WTC11 (cell line): ENCODE data around the gene NBAS. TPM values are rescaled to one million over a fixed set of nuclear protein-coding genes. Genes with fewer than 3 reads are reported as not detected.

Experiments
- ATAC-seq: fragments of 200-7000 bp; cut with Tn5 transposase; 2 replicates; pipeline ENCODE4 v1.10.0; 2021; ENCODE audit warnings: mild to moderate bottlenecking, moderate library complexity
- CTCF ChIA-PET: fragments of 300-600 bp; sonication (Branson Sonifier 250); formaldehyde crosslinking; loops from one replicate; lab custom pipeline; 2021; ENCODE audit warnings: antibody characterized with exemption; lab: Charles Lee
- POLR2A ChIA-PET: fragments of 350-600 bp; sonication (Branson Sonifier 250); formaldehyde crosslinking; loops from one replicate; lab custom pipeline; 2021; ENCODE audit warnings: antibody characterized with exemption; lab: Charles Lee
- DNase-seq: peaks from one replicate; pipeline ENCODE4 v3.0.0; 2021; ENCODE audit warnings: low spot score
- H3K27ac Mint-ChIP-seq: 2 replicates; pipeline ENCODE4 v1.8.0; 2021; ENCODE audit warnings: mixed read lengths
- H3K27me3 Mint-ChIP-seq: 2 replicates; pipeline ENCODE4 v1.8.0; 2021; ENCODE audit warnings: low read depth, mild to moderate bottlenecking, moderate library complexity, mixed read lengths
- H3K36me3 Mint-ChIP-seq: 2 replicates; pipeline ENCODE4 v1.8.0; 2021; ENCODE audit warnings: mixed read lengths
- H3K4me1 Mint-ChIP-seq: 2 replicates; pipeline ENCODE4 v1.8.0; 2022; ENCODE audit warnings: mixed read lengths
- H3K4me3 Mint-ChIP-seq: 2 replicates; pipeline ENCODE4 v1.8.0; 2021; ENCODE audit warnings: mild to moderate bottlenecking, moderate library complexity, mixed read lengths
- H3K9me3 Mint-ChIP-seq: 2 replicates; pipeline ENCODE4 v1.8.0; 2021; ENCODE audit warnings: mixed read lengths
- EMX1 ChIP-seq: fragments of 250-450 bp; sonication (Bioruptor Pico); IDR thresholded peaks from 2 replicates; pipeline ENCODE4 v1.8.0; 2021; ENCODE audit warnings: mild to moderate bottlenecking
- IRF2 ChIP-seq: sonication (generic); formaldehyde crosslinking; IDR thresholded peaks from 2 replicates; pipeline ENCODE4 v1.8.0; 2022; ENCODE audit warnings: low read depth, missing genetic modification reagents, borderline replicate concordance
- JUN ChIP-seq: sonication (generic); formaldehyde crosslinking; IDR thresholded peaks from 2 replicates; pipeline ENCODE4 v1.8.0; 2023; ENCODE audit warnings: mild to moderate bottlenecking, missing genetic modification reagents
- RELA ChIP-seq: sonication (generic); formaldehyde crosslinking; IDR thresholded peaks from 2 replicates; pipeline ENCODE4 v1.8.1; 2022; ENCODE audit warnings: missing genetic modification reagents, mild to moderate bottlenecking, borderline replicate concordance
- RORB ChIP-seq: fragments of 250-450 bp; sonication (Bioruptor Pico); IDR thresholded peaks from 2 replicates; pipeline ENCODE4 v1.9.0; 2021; ENCODE audit warnings: mild to moderate bottlenecking
- SP1 ChIP-seq: sonication (generic); formaldehyde crosslinking; conservative IDR thresholded peaks from 2 replicates; pipeline ENCODE4 v1.8.1; 2022; ENCODE audit warnings: missing genetic modification reagents
- ZNF138 ChIP-seq: sonication (generic); formaldehyde crosslinking; conservative IDR thresholded peaks from 2 replicates; pipeline ENCODE4 v1.8.1; 2022; ENCODE audit warnings: mild to moderate bottlenecking, moderate library complexity, missing genetic modification reagents
- ZNF423 ChIP-seq: fragments of 250-450 bp; sonication (Bioruptor Pico); IDR thresholded peaks from 2 replicates; pipeline ENCODE4 v2.1.2; 2022; ENCODE audit warnings: mild to moderate bottlenecking, moderate library complexity
- total RNA-seq: library from RNA; stranded (reverse); gene quantifications from 3 replicates; pipeline ENCODE4 v1.2.3, GENCODE V29; 2021
- TF ChIP-seq, protein P1 (sequence below): sonication (generic); formaldehyde crosslinking; IDR thresholded peaks from 2 replicates; pipeline ENCODE4 v1.8.0; 2022; ENCODE audit warnings: mild to moderate bottlenecking, missing genetic modification reagents
- TF ChIP-seq, protein P2 (sequence below): sonication (generic); formaldehyde crosslinking; IDR thresholded peaks from 2 replicates; pipeline ENCODE4 v1.8.1; 2023; ENCODE audit warnings: mild to moderate bottlenecking, missing genetic modification reagents, moderate library complexity
- TF ChIP-seq, protein P3 (sequence below): sonication (generic); formaldehyde crosslinking; IDR thresholded peaks from 2 replicates; pipeline ENCODE4 v1.8.0; 2023; ENCODE audit warnings: missing genetic modification reagents
- TF ChIP-seq, protein P4 (sequence below): sonication (generic); formaldehyde crosslinking; IDR thresholded peaks from 2 replicates; pipeline ENCODE4 v1.8.1; 2023; ENCODE audit warnings: mild to moderate bottlenecking, missing genetic modification reagents
- TF ChIP-seq, protein P5 (sequence below): sonication (generic); formaldehyde crosslinking; IDR thresholded peaks from 2 replicates; pipeline ENCODE4 v1.8.0; 2022; ENCODE audit warnings: mild to moderate bottlenecking, missing genetic modification reagents
- TF ChIP-seq, protein P6 (sequence below): sonication (generic); formaldehyde crosslinking; IDR thresholded peaks from 2 replicates; pipeline ENCODE4 v1.8.1; 2022; ENCODE audit warnings: low read depth, mild to moderate bottlenecking, moderate library complexity, missing genetic modification reagents, borderline replicate concordance
- TF ChIP-seq, protein P7 (sequence below): sonication (generic); formaldehyde crosslinking; IDR thresholded peaks from 2 replicates; pipeline ENCODE4 v1.8.1; 2022; ENCODE audit warnings: low read depth, missing genetic modification reagents, borderline replicate concordance
- TF ChIP-seq, protein P8 (sequence below): sonication (generic); formaldehyde crosslinking; conservative IDR thresholded peaks from 2 replicates; pipeline ENCODE4 v1.8.1; 2023; ENCODE audit warnings: mild to moderate bottlenecking, low read depth, missing genetic modification reagents, moderate library complexity

NBAS gene
- total RNA-seq, 1 experiment from 2014 or later: 32.3 TPM

DNA sequence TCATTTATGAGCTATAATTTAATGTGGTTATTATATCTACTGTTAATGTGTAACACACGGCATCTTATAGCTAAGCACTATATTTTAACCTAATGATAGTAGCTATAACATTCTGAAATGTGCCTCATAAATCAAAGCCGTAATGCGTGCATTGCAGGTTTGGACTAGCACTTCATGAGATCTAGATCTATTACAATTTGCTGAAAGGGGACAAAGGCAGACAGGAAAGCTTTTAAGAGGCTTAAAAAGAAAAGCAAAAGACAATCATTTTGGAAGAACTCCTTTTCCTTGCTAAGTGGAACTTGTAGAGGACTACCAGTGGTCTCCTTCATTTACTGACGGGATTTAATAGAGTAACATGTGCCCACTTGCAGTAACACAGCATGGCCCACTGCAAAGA, 213.1 kb downstream of the NBAS start (continued):
- TF ChIP-seq, protein P1, sequence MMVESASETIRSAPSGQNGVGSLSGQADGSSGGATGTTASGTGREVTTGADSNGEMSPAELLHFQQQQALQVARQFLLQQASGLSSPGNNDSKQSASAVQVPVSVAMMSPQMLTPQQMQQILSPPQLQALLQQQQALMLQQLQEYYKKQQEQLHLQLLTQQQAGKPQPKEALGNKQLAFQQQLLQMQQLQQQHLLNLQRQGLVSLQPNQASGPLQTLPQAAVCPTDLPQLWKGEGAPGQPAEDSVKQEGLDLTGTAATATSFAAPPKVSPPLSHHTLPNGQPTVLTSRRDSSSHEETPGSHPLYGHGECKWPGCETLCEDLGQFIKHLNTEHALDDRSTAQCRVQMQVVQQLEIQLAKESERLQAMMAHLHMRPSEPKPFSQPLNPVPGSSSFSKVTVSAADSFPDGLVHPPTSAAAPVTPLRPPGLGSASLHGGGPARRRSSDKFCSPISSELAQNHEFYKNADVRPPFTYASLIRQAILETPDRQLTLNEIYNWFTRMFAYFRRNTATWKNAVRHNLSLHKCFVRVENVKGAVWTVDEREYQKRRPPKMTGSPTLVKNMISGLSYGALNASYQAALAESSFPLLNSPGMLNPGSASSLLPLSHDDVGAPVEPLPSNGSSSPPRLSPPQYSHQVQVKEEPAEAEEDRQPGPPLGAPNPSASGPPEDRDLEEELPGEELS (CRISPR knock-in tag): no peak
- TF ChIP-seq RORB (CRISPR knock-in tag) (no peak), RELA (CRISPR knock-in tag) (no peak)
- TF ChIP-seq, protein P2, sequence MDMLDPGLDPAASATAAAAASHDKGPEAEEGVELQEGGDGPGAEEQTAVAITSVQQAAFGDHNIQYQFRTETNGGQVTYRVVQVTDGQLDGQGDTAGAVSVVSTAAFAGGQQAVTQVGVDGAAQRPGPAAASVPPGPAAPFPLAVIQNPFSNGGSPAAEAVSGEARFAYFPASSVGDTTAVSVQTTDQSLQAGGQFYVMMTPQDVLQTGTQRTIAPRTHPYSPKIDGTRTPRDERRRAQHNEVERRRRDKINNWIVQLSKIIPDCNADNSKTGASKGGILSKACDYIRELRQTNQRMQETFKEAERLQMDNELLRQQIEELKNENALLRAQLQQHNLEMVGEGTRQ (CRISPR knock-in tag): no peak

DNA sequence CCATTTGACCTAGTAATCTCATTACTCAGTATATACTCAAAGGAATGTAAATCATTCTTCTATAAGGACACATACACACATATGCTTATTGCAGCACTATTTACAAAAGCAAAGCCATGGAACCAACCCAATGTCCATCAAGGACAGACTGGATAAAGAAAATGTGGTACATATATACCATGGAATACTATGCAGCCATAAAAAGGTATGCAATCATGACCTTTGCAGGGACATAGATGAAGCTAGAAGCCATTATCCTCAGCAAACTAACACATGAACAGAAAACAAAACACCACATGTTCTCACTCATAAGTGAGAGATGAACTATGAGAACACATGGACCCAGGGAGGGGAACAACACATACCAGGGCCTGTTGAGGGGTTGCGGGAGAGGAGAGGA, 214.5 kb downstream of the NBAS start:
- H3K4me1 Mint-ChIP-seq: peaks cover 9% of the 10 kb centered on the region
- H3K36me3 Mint-ChIP-seq: peaks cover 20% of the 10 kb centered on the region
- no peak for ATAC-seq
- ChIA-PET CTCF (no interaction called here), POLR2A (no interaction called here)
- H3K27me3 Mint-ChIP-seq: no peaks in the 10 kb centered on the region
- TF ChIP-seq, protein P3, sequence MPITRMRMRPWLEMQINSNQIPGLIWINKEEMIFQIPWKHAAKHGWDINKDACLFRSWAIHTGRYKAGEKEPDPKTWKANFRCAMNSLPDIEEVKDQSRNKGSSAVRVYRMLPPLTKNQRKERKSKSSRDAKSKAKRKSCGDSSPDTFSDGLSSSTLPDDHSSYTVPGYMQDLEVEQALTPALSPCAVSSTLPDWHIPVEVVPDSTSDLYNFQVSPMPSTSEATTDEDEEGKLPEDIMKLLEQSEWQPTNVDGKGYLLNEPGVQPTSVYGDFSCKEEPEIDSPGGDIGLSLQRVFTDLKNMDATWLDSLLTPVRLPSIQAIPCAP (CRISPR knock-in tag): no peak
- no peak for TF ChIP-seq EMX1 (CRISPR knock-in tag)
- TF ChIP-seq, protein P1 (CRISPR knock-in tag): no peak
- no peak overlapping the region for H3K4me3 Mint-ChIP-seq
- no peak overlapping the region for H3K27ac Mint-ChIP-seq
- DNase-seq: no peak
- H3K9me3 Mint-ChIP-seq: peaks cover 15% of the 10 kb centered on the region

DNA sequence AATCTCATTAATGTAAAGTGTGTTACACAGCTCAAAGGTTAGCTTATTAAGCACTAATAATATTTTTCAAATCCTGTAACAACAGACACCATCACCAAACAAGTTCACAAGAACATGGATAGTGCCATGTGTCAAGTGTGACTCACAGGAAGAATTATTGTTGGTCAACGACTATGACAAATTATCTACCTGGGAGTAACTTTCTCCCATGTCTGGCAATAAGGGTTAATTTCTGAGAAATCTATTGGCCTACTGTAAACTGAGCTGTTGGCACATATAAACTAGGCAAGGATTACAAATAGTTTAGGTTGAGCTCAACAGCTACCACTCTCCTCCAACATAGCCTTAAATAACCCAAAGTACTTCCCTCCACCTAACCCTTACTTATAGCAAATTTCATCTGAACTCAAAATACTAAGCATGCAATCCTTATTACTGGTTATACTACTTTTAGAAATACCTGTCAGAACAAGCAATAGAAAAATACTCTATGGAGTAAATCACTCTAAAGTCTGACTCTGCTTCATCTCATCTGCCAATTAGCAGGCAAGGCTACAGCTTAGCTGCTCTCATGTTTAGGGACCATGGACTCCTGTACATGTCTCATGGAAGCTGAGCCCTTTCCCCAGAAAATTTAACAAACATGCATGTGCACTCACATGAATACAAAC, 223.0 kb downstream of the NBAS start:
- peaks cover 1% of the 10 kb centered on the region for H3K4me1 Mint-ChIP-seq
- no peaks in the 10 kb centered on the region for H3K36me3 Mint-ChIP-seq
- ATAC-seq (no peak), DNase-seq (no peak)
- H3K27me3 Mint-ChIP-seq: no peaks in the 10 kb centered on the region
- H3K27ac Mint-ChIP-seq: no peak overlapping the region
- H3K4me3 Mint-ChIP-seq: no peak overlapping the region
- no peaks in the 10 kb centered on the region for H3K9me3 Mint-ChIP-seq
- POLR2A ChIA-PET: no interaction called here
- CTCF ChIA-PET: no interaction called here
- TF ChIP-seq, protein P4, sequence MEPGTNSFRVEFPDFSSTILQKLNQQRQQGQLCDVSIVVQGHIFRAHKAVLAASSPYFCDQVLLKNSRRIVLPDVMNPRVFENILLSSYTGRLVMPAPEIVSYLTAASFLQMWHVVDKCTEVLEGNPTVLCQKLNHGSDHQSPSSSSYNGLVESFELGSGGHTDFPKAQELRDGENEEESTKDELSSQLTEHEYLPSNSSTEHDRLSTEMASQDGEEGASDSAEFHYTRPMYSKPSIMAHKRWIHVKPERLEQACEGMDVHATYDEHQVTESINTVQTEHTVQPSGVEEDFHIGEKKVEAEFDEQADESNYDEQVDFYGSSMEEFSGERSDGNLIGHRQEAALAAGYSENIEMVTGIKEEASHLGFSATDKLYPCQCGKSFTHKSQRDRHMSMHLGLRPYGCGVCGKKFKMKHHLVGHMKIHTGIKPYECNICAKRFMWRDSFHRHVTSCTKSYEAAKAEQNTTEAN (CRISPR knock-in tag): no peak
- TF ChIP-seq, protein P5, sequence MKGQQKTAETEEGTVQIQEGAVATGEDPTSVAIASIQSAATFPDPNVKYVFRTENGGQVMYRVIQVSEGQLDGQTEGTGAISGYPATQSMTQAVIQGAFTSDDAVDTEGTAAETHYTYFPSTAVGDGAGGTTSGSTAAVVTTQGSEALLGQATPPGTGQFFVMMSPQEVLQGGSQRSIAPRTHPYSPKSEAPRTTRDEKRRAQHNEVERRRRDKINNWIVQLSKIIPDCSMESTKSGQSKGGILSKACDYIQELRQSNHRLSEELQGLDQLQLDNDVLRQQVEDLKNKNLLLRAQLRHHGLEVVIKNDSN (CRISPR knock-in tag): no peak
- TF ChIP-seq JUN (CRISPR knock-in tag): no peak
- TF ChIP-seq, protein P6, sequence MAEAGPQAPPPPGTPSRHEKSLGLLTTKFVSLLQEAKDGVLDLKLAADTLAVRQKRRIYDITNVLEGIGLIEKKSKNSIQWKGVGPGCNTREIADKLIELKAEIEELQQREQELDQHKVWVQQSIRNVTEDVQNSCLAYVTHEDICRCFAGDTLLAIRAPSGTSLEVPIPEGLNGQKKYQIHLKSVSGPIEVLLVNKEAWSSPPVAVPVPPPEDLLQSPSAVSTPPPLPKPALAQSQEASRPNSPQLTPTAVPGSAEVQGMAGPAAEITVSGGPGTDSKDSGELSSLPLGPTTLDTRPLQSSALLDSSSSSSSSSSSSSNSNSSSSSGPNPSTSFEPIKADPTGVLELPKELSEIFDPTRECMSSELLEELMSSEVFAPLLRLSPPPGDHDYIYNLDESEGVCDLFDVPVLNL: no peak
- no peak for TF ChIP-seq IRF2 (CRISPR knock-in tag)
- no peak for TF ChIP-seq RELA (CRISPR knock-in tag)
- TF ChIP-seq SP1 (CRISPR knock-in tag): no peak
- TF ChIP-seq, protein P7, sequence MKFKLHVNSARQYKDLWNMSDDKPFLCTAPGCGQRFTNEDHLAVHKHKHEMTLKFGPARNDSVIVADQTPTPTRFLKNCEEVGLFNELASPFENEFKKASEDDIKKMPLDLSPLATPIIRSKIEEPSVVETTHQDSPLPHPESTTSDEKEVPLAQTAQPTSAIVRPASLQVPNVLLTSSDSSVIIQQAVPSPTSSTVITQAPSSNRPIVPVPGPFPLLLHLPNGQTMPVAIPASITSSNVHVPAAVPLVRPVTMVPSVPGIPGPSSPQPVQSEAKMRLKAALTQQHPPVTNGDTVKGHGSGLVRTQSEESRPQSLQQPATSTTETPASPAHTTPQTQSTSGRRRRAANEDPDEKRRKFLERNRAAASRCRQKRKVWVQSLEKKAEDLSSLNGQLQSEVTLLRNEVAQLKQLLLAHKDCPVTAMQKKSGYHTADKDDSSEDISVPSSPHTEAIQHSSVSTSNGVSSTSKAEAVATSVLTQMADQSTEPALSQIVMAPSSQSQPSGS: no peak
- TF ChIP-seq ZNF423 (CRISPR knock-in tag): no peak
- no peak for TF ChIP-seq ZNF138 (CRISPR knock-in tag)
- TF ChIP-seq, protein P8, sequence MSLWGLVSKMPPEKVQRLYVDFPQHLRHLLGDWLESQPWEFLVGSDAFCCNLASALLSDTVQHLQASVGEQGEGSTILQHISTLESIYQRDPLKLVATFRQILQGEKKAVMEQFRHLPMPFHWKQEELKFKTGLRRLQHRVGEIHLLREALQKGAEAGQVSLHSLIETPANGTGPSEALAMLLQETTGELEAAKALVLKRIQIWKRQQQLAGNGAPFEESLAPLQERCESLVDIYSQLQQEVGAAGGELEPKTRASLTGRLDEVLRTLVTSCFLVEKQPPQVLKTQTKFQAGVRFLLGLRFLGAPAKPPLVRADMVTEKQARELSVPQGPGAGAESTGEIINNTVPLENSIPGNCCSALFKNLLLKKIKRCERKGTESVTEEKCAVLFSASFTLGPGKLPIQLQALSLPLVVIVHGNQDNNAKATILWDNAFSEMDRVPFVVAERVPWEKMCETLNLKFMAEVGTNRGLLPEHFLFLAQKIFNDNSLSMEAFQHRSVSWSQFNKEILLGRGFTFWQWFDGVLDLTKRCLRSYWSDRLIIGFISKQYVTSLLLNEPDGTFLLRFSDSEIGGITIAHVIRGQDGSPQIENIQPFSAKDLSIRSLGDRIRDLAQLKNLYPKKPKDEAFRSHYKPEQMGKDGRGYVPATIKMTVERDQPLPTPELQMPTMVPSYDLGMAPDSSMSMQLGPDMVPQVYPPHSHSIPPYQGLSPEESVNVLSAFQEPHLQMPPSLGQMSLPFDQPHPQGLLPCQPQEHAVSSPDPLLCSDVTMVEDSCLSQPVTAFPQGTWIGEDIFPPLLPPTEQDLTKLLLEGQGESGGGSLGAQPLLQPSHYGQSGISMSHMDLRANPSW: no peak
